ENCODE results near the gene MAGEA9.
"Not testable (repeated sequence)": the region's sequence is repeated elsewhere in the genome, so short reads cannot be mapped to it uniquely, and the experiment has no call there.

The MAGEA9 gene

GRCh38 chrX:149807747-149808458 is 26.2 kb downstream of the MAGEA9 start:
- DNase-seq (ENCODE audit: low read depth), result no peak

GRCh38 chrX:149818652-149819051 is 36.9 kb downstream of the MAGEA9 start:
- DNase-seq (ENCODE audit: low read depth), result no peak

GRCh38 chrX:149819371-149819770 is 37.6 kb downstream of the MAGEA9 start:
- DNase-seq (ENCODE audit: low read depth), result no peak

GRCh38 chrX:149825424-149825823 is 43.7 kb downstream of the MAGEA9 start:
- peak; percentile 36 for DNase-seq (ENCODE audit: low read depth)

GRCh38 chrX:149827254-149827653 is 45.5 kb downstream of the MAGEA9 start:
- no peak for DNase-seq (ENCODE audit: low read depth)

- peak; percentile 23 for DNase-seq (ENCODE audit: low read depth)
Measured at GRCh38 chrX:149829751-149830191, 48.0 kb downstream of the MAGEA9 start.

GRCh38 chrX:149830192-149830873 is 48.6 kb downstream of the MAGEA9 start:
- DNase-seq (ENCODE audit: low read depth), result peak; percentile 15

GRCh38 chrX:149831473-149831872 is 49.7 kb downstream of the MAGEA9 start:
- no peak for DNase-seq (ENCODE audit: low read depth)

GRCh38 chrX:149836728-149837127 is 55.0 kb downstream of the MAGEA9 start:
- DNase-seq (ENCODE audit: low read depth), result not testable (repeated sequence)

- no peak for DNase-seq (ENCODE audit: low read depth)
Measured at GRCh38 chrX:149837167-149837566, 55.4 kb downstream of the MAGEA9 start.

All from activated gamma-delta T cell treated with anti-CD3 and anti-CD28 coated beads, Interleukin-2, amount 50 U/mL, for 16 hours (primary cell).